HG03175 (cell line): Measurements from ENCODE around the gene SPOCK1.
"Not testable (repeated sequence)": the region's sequence is repeated elsewhere in the genome, so short reads cannot be mapped to it uniquely, and the experiment has no call there.

Source experiments
- ATAC-seq: cut with Tn5 transposase; IDR thresholded peaks from one replicate; pipeline ENCODE4 v1.9.1; 2021; ENCODE audit warnings: mild to moderate bottlenecking, moderate library complexity; ENCODE audit not compliant: unreplicated experiment

SPOCK1 gene

DNA sequence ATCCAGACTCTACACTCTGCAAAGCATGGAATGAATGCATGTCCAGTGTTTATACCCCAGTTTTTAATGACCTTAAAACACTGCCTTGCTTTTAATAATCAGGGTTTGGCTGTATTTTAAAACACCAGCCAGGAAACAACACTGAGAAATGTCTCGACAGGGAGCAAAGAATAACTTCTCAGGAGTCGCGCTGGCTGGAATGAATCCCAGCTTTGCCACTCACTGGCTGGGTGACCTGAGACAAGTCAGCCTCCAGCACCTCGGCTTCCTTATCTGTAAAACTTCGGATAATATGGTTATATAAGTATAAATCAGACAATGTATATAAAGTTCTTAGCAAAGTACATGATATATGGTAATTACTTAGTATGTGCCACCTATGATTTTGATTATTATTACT lies 505.0 kb downstream of the SPOCK1 start:
- no peak for ATAC-seq

- no peak for ATAC-seq
These were observed 506.2 kb downstream of the SPOCK1 start for GRCh38 chr5:136992796-136993489.

DNA sequence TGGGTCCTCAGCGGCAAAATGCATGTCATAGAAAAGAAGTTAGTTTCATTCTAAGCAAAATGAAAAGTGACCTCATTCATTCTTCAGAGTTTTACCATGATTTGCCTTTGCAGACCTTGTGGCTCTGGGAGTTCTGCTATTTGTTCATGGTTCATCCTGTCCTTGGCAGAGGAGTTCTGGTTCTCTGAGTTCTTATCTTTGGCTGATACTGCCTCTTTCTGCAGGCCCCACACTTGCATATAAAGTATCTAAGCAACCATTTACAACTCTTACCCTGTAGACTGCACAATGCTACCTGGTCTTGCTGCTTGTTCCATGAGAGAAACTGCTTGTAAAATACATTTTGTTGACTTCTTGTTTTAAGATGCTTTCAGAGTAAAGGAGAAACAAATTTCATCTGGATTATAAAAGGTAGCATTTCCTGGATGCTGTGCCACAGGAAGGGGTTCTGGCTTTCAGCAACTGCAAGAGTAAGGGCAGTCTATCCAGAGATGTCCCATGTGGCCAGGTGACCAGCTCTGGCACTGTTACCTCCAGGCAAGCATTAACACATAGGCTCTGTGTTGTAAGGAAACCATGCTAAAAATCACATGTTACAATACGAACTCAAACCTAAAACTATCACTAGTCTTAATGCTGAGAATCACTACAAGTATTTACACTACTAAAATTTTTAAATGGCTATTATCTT lies 513.2 kb downstream of the SPOCK1 start:
- ATAC-seq, result no peak

- no peak for ATAC-seq
These were observed 514.2 kb downstream of the SPOCK1 start for GRCh38 chr5:136984772-136985446.

DNA sequence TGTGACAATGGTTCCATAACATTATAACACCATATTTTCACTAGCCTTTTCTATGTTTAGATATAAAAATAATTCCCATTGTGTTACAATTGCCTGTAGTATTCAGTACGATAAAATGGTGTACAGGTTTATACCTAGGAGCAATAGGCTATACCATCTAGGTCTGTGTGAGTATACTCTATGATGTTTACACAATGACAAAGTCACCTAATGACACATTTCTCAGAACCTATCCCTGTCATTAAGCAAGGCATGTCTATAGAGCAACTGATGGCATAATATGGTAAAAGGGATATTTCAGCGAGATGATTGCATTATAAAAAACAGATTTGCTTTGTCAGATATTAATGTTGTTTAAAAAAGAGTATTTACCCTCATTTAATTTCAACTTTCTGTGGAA lies 517.2 kb downstream of the SPOCK1 start:
- no peak for ATAC-seq

GRCh38 chr5:136979131-136979530 lies 520.0 kb downstream of the SPOCK1 start:
- ATAC-seq, result no peak

- ATAC-seq, result no peak
These were observed 535.6 kb downstream of the SPOCK1 start for GRCh38 chr5:136963504-136963903.

DNA sequence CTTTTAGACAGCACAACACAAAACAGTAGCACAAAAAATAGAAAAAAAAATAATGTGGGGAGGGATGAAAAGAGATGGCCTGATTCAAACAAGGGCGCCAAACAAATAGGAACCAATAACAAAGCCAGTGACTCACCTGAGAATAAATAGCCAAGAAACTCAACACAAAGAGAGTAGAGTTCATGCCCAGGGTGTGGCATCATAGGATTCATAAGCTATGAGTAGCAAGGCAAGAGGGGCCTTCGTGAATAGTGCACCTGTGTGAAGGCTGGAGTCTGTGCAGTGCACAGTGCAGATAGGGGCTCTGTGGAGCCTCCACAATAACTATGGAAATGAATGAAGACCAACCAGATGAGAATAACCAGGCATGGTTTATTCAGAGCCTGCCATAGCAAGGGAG lies 541.7 kb downstream of the SPOCK1 start:
- ATAC-seq, result no peak

DNA sequence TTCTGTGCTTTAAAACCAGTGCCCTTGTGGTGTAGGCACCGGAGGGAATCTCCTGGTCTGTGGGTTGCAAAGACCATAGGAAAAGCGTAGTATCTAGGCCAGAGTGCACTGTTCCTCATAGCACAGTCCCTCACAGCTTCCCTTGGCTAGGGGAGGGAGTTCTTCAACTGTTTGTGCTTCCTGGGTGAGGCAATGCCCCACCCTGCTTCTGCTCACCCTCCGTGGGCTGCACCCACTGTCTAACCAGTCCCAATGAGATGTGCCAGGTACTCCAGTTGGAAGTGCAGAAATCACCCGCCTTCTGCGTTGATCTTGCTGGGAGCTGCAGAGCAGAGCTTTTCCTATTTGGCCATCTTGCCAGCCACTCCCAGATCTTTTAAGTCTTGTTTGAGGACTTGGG lies 545.0 kb downstream of the SPOCK1 start:
- not testable (repeated sequence) for ATAC-seq

DNA sequence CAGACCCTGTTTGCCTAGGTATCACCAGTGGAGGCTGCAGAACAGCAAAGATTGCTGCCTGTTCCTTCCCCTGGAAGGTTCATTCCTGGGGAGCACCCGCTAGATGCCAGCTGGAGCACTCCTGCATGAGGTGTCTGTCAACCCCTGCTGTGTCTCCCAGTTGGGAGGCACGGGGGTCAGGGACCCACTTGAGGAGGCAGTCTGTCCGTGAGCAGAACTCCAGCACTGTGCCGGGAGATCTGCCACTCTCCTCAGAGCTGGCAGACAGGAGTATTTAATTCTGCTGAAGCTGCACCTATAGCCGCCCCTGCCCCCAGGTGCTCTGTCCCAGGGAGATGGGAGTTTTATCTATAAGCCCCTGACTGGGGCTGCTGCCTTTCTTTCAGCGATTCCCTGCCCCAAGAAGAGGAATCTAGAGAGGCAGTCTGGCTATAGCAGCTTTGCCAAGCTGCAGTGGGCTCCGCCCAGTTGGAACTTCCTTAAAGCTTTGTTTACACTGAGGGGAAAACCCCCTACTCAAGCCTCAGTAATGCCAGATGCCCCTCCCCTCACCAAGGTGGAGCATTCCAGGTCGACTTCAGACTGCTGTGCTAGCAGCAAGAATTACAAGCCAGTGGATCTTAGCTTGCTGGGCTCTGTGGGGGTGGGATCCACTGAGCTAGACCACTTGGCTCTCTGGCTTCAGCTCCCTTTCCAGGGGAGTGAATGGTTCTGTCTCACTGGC lies 545.6 kb downstream of the SPOCK1 start:
- not testable (repeated sequence) for ATAC-seq

GRCh38 chr5:136927571-136927970 lies 571.6 kb downstream of the SPOCK1 start:
- no peak for ATAC-seq

- no peak for ATAC-seq
These were observed 573.1 kb downstream of the SPOCK1 start for GRCh38 chr5:136926073-136926472.
